SJSA1 (cell line): ENCODE data around the gene PLGLB2. TPM values are rescaled to one million over a fixed set of nuclear protein-coding genes. Genes with fewer than 3 reads are reported as not detected.

ENCODE experiments used
- total RNA-seq: library from RNA; depleted of rRNA; stranded (reverse); fragments of >200 nt; shearing (Covaris generic); gene quantifications from 2 replicates; pipeline ENCODE4 v1.2.3, GENCODE V29; 2014; rRNA removed

Gene PLGLB2
- total RNA-seq, 1 experiment from 2014 or later: 2.1 TPM

Other genes with a start within 250 kb of the PLGLB2 start
- not detected in 2 replicates for gene RGPD2, start 77.7 kb downstream of the PLGLB2 start, total RNA-seq